Activated naive CD4-positive, alpha-beta T cell (primary cell): ENCODE data around the gene AIMP1.

Experiments used
- DNase-seq, 4 experiments: peaks; one replicate each; lab custom pipeline; 2025; lab: John Stamatoyannopoulos, UW

AIMP1 gene

GRCh38 chr4:106315968-106316772 is at the start of gene AIMP1, which contains the start of gene TBCK:
Gene AIMP1 (plus strand): TSS chr4:106316550. CDS start chr4:106325010, 8,460 bp downstream.
Gene TBCK (minus strand): TSS chr4:106316209. CDS start chr4:106308960, 7,249 bp downstream.
- peak; percentile 53 to 79 (median 70) for DNase-seq

- DNase-seq: no peak
These were observed 47.6 kb upstream of the AIMP1 start for GRCh38 chr4:106268786-106269185.

- no peak for DNase-seq
These were observed 46.6 kb upstream of the AIMP1 start for GRCh38 chr4:106269711-106270110.

GRCh38 chr4:106270736-106271135 is 45.6 kb upstream of the AIMP1 start:
- no peak for DNase-seq

- DNase-seq: no peak
These were observed 42.5 kb upstream of the AIMP1 start for GRCh38 chr4:106273831-106274230.

GRCh38 chr4:106277140-106277675 is 39.1 kb upstream of the AIMP1 start:
- no peak for DNase-seq

GRCh38 chr4:106284227-106284626 is 32.1 kb upstream of the AIMP1 start:
- no peak for DNase-seq

- DNase-seq: no peak
These were observed 29.7 kb upstream of the AIMP1 start for GRCh38 chr4:106286611-106287010.

GRCh38 chr4:106287353-106287969 is 28.9 kb upstream of the AIMP1 start:
- no peak for DNase-seq

- DNase-seq: no peak
These were observed 26.6 kb upstream of the AIMP1 start for GRCh38 chr4:106289737-106290136.

GRCh38 chr4:106291678-106292077 is 24.7 kb upstream of the AIMP1 start:
- no peak for DNase-seq

GRCh38 chr4:106294062-106294461 is 22.3 kb upstream of the AIMP1 start:
- DNase-seq: no peak

GRCh38 chr4:106297245-106298035 is 18.9 kb upstream of the AIMP1 start:
- DNase-seq: no peak

- DNase-seq: no peak
These were observed 16.4 kb upstream of the AIMP1 start for GRCh38 chr4:106299977-106300376.

- DNase-seq: no peak
These were observed 14.8 kb upstream of the AIMP1 start for GRCh38 chr4:106301393-106302061.

GRCh38 chr4:106302062-106302438 is 14.3 kb upstream of the AIMP1 start:
- DNase-seq: no peak

- no peak for DNase-seq
These were observed 12.6 kb upstream of the AIMP1 start for GRCh38 chr4:106303548-106304281.

GRCh38 chr4:106304632-106305031 is 11.7 kb upstream of the AIMP1 start:
- no peak for DNase-seq

- DNase-seq: no peak
These were observed 10.8 kb upstream of the AIMP1 start for GRCh38 chr4:106305435-106306055.

- DNase-seq: no peak
These were observed 9.8 kb upstream of the AIMP1 start for GRCh38 chr4:106306561-106306960.

GRCh38 chr4:106312377-106312776 is 4.0 kb upstream of the AIMP1 start:
- no peak for DNase-seq
